HepG2 (cell line): ENCODE measurements around the gene FANCM. TPM values are rescaled to one million over a fixed set of nuclear protein-coding genes. Genes with fewer than 3 reads are reported as not detected.

Source experiments
- ARNT ChIP-seq: fragments of 450-650 bp; IDR thresholded peaks from 2 replicates; pipeline ENCODE4 v1.6.1; 2017
- BRCA1 ChIP-seq: sonication (generic); formaldehyde crosslinking; IDR thresholded peaks from 2 replicates; pipeline ENCODE4 v1.4.0; 2020; ENCODE audit warnings: missing genetic modification reagents
- ETV6 ChIP-seq: sonication (generic); formaldehyde crosslinking; conservative IDR thresholded peaks from 2 replicates; pipeline ENCODE4 v1.4.0; 2020; ENCODE audit warnings: missing genetic modification reagents
- KDM3A ChIP-seq: IDR thresholded peaks from 2 replicates; pipeline ENCODE4 v1.6.1; 2018; ENCODE audit warnings: low read depth, missing compliant biosample characterization
- MAZ ChIP-seq, 2 experiments: sonication (generic) in 1 of 2; formaldehyde crosslinking in 1 of 2; IDR thresholded peaks; 2 replicates each; pipeline versions ENCODE4 v1.5.0 to v1.6.1; 2012 to 2020; ENCODE audit warnings: low read depth in 2 of 2, mild to moderate bottlenecking in 2 of 2, borderline replicate concordance in 1 of 2, improper control_type of control experiment in 1 of 2, low read length in 1 of 2, missing genetic modification reagents in 1 of 2, moderate library complexity in 1 of 2
- MIER3 ChIP-seq: IDR thresholded peaks from 2 replicates; pipeline ENCODE4 v1.6.1; 2016; ENCODE audit warnings: missing compliant biosample characterization, borderline replicate concordance
- NCOA1 ChIP-seq: sonication (generic); formaldehyde crosslinking; IDR thresholded peaks from 2 replicates; pipeline ENCODE4 v1.9.0; 2021; ENCODE audit warnings: missing genetic modification reagents
- THAP11 ChIP-seq: IDR thresholded peaks from 2 replicates; pipeline ENCODE4 v1.6.1; 2016; ENCODE audit warnings: missing biosample characterization, missing genetic modification reagents
- ZNF251 ChIP-seq: sonication (generic); formaldehyde crosslinking; IDR thresholded peaks from 2 replicates; pipeline ENCODE4 v1.9.0; 2021; ENCODE audit warnings: mild to moderate bottlenecking, missing genetic modification reagents
- ZNF441 ChIP-seq: sonication (generic); formaldehyde crosslinking; IDR thresholded peaks from 2 replicates; pipeline ENCODE4 v1.7.0; 2021; ENCODE audit warnings: missing genetic modification reagents, borderline replicate concordance
- ZNF768 ChIP-seq: sonication (generic); formaldehyde crosslinking; IDR thresholded peaks from 2 replicates; pipeline ENCODE4 v1.4.0; 2020; ENCODE audit warnings: missing genetic modification reagents
- ZNF772 ChIP-seq: sonication (generic); formaldehyde crosslinking; IDR thresholded peaks from 2 replicates; pipeline ENCODE4 v1.5.0; 2020; ENCODE audit warnings: mild to moderate bottlenecking, missing genetic modification reagents
- ZNF781 ChIP-seq: sonication (generic); formaldehyde crosslinking; IDR thresholded peaks from 2 replicates; pipeline ENCODE4 v1.5.1; 2020; ENCODE audit warnings: borderline replicate concordance, mild to moderate bottlenecking, missing genetic modification reagents; ENCODE audit errors: not compliant biosample characterization
- polyA plus RNA-seq, 8 experiments: library from polyadenylated mRNA; depleted of rRNA in 3 of 8; stranded (reverse) in 7 of 8; unstranded in 1 of 8; fragments of >200 nt; fragmentation: Illumina TruSeq in 4 of 8; extraction: Trizol in 4 of 8; gene quantifications; 2 replicates each; pipeline versions ENCODE4 v1.2.1 to v1.2.3, GENCODE V29; 2011 to 2016; ENCODE audit warnings: low read depth in 4 of 8, missing spikeins in 1 of 8, mixed read lengths in 1 of 8; ENCODE audit not compliant: insufficient read depth in 1 of 8
- total RNA-seq, 5 experiments: library from RNA; depleted of rRNA; stranded (reverse); fragments of >200 nt; fragmentation: Illumina TruSeq; extraction: Trizol; gene quantifications; 2 replicates each; pipeline ENCODE4 v1.2.3, GENCODE V29; 2016; ENCODE audit warnings: low read depth in 1 of 5
- TF ChIP-seq, protein P1 (sequence below): sonication (generic); formaldehyde crosslinking; IDR thresholded peaks from 2 replicates; pipeline ENCODE4 v1.5.0; 2020; ENCODE audit warnings: mild to moderate bottlenecking, missing genetic modification reagents
- TF ChIP-seq, protein P2 (sequence below): sonication (generic); formaldehyde crosslinking; IDR thresholded peaks from 2 replicates; pipeline ENCODE4 v1.5.1; 2020; ENCODE audit warnings: missing genetic modification reagents, mild to moderate bottlenecking, borderline replicate concordance
- TF ChIP-seq, protein P3 (sequence below): sonication (generic); formaldehyde crosslinking; IDR thresholded peaks from 2 replicates; pipeline ENCODE4 v1.4.0; 2020; ENCODE audit warnings: low read depth, mild to moderate bottlenecking, missing genetic modification reagents
- TF ChIP-seq, protein P4 (sequence below): sonication (generic); formaldehyde crosslinking; IDR thresholded peaks from 2 replicates; pipeline ENCODE4 v1.4.0; 2020; ENCODE audit warnings: missing genetic modification reagents

FANCM gene
- total and polyA plus RNA-seq, 2 of the 13 experiments (the other 11 are each of a cell fraction or from before 2014, with no cell fraction given): 2.6 to 10.4 TPM

DNA sequence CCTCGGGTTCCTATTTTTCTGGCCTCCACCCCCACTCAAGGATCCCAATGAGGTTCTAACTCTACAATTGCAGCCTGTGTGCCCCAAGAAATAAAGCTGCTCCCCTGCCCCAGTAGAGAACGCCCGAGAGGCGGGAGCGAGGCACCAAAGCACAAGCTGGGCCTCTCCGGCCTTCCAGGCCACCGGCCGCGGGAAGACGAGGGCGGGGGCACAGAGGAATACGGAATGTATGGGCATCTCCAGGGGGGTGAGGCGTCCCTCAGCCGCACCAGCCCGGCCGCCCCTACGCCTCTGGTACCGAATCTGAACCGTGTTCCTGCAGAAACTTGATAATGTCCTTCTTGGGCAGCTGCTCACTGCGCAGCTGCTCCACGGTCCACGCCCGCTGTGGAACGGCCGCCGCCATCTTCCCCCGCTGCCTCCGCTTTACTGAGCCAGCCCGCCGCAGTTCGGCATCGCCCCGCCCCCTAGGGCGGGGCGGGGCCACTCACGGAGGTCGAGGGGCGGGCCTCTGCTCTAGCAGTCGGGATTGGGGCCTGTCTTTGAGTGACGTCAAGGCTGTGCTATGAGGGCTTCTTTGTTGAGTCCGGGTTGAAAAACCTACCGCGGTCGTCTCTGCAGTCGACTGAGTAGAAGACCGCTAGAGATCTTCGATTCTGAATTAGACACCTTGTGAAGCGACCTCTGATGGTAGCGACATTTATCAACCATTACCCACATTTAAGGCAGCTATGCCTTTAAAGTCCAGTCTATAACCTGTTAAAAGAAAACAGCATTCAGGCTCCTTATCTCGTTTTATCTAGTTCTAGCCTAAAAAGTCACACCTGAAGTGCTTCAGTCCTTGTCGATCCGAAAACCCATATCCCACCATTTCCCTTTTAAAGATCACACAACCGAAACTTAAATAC lies 1.4 kb upstream of the FANCM start, which contains the start of gene FKBP3 (continued):
- TF ChIP-seq ZNF768 (peak; percentile 67; the same call in 1 of the 2 replicates), NCOA1 (CRISPR knock-in tag) (no peak), MIER3 (CRISPR knock-in tag) (0 out of 2 replicates have a peak, but pooled peaks have one; percentile 23), ZNF441 (CRISPR knock-in tag) (peak; percentile 60; the same call in 1 of the 2 replicates), KDM3A (CRISPR knock-in tag) (no peak), ZNF251 (no peak), ARNT (no peak), ZNF781 (peak; percentile 85), THAP11 (CRISPR knock-in tag) (peak; percentile 71), BRCA1 (CRISPR knock-in tag) (0 out of 2 replicates have a peak, but pooled peaks have one; percentile 43), MAZ (IDR thresholded peaks at IDR 0.05; ENCODE audit: borderline replicate concordance, low read depth, low read length) (peak; percentile 78), MAZ (CRISPR knock-in tag; IDR thresholded peaks at IDR 0.05; ENCODE audit: low read depth) (no peak), ETV6 (CRISPR knock-in tag) (0 out of 2 replicates have a peak, but pooled peaks have one; percentile 49), ZNF772 (CRISPR knock-in tag) (no peak)
- TF ChIP-seq, protein P1, sequence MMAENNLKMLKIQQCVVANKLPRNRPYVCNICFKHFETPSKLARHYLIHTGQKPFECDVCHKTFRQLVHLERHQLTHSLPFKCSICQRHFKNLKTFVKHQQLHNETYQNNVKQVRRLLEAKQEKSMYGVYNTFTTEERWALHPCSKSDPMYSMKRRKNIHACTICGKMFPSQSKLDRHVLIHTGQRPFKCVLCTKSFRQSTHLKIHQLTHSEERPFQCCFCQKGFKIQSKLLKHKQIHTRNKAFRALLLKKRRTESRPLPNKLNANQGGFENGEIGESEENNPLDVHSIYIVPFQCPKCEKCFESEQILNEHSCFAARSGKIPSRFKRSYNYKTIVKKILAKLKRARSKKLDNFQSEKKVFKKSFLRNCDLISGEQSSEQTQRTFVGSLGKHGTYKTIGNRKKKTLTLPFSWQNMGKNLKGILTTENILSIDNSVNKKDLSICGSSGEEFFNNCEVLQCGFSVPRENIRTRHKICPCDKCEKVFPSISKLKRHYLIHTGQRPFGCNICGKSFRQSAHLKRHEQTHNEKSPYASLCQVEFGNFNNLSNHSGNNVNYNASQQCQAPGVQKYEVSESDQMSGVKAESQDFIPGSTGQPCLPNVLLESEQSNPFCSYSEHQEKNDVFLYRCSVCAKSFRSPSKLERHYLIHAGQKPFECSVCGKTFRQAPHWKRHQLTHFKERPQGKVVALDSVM (CRISPR knock-in tag): peak; percentile 72
- TF ChIP-seq, protein P2, sequence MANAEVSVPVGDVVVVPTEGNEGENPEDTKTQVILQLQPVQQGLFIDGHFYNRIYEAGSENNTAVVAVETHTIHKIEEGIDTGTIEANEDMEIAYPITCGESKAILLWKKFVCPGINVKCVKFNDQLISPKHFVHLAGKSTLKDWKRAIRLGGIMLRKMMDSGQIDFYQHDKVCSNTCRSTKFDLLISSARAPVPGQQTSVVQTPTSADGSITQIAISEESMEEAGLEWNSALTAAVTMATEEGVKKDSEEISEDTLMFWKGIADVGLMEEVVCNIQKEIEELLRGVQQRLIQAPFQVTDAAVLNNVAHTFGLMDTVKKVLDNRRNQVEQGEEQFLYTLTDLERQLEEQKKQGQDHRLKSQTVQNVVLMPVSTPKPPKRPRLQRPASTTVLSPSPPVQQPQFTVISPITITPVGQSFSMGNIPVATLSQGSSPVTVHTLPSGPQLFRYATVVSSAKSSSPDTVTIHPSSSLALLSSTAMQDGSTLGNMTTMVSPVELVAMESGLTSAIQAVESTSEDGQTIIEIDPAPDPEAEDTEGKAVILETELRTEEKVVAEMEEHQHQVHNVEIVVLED (CRISPR knock-in tag): no peak; the same call in 1 of the 2 replicates
- TF ChIP-seq, protein P3, sequence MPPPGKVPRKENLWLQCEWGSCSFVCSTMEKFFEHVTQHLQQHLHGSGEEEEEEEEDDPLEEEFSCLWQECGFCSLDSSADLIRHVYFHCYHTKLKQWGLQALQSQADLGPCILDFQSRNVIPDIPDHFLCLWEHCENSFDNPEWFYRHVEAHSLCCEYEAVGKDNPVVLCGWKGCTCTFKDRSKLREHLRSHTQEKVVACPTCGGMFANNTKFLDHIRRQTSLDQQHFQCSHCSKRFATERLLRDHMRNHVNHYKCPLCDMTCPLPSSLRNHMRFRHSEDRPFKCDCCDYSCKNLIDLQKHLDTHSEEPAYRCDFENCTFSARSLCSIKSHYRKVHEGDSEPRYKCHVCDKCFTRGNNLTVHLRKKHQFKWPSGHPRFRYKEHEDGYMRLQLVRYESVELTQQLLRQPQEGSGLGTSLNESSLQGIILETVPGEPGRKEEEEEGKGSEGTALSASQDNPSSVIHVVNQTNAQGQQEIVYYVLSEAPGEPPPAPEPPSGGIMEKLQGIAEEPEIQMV (CRISPR knock-in tag): no peak
- TF ChIP-seq, protein P4, sequence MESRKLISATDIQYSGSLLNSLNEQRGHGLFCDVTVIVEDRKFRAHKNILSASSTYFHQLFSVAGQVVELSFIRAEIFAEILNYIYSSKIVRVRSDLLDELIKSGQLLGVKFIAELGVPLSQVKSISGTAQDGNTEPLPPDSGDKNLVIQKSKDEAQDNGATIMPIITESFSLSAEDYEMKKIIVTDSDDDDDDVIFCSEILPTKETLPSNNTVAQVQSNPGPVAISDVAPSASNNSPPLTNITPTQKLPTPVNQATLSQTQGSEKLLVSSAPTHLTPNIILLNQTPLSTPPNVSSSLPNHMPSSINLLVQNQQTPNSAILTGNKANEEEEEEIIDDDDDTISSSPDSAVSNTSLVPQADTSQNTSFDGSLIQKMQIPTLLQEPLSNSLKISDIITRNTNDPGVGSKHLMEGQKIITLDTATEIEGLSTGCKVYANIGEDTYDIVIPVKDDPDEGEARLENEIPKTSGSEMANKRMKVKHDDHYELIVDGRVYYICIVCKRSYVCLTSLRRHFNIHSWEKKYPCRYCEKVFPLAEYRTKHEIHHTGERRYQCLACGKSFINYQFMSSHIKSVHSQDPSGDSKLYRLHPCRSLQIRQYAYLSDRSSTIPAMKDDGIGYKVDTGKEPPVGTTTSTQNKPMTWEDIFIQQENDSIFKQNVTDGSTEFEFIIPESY: no peak
